WTC11 (cell line): ENCODE measurements around the gene MGMT.

ENCODE experiments used
- CTCF ChIP-seq: fragments of 200-600 bp; IDR thresholded peaks from 2 replicates; pipeline ENCODE4 v1.8.0; 2022; ENCODE audit warnings: antibody characterized with exemption
- ETV6 ChIP-seq: sonication (generic); formaldehyde crosslinking; IDR thresholded peaks from 2 replicates; pipeline ENCODE4 v1.8.1; 2022; ENCODE audit warnings: mild to moderate bottlenecking, missing genetic modification reagents
- GABPB1 ChIP-seq: sonication (generic); formaldehyde crosslinking; IDR thresholded peaks from 2 replicates; pipeline ENCODE4 v1.8.1; 2023; ENCODE audit warnings: mild to moderate bottlenecking, missing genetic modification reagents
- MXD4 ChIP-seq: fragments of 250-450 bp; sonication (Bioruptor Pico); IDR thresholded peaks from 2 replicates; pipeline ENCODE4 v1.8.0; 2021; ENCODE audit warnings: mild to moderate bottlenecking, moderate library complexity, borderline replicate concordance
- SP1 ChIP-seq: sonication (generic); formaldehyde crosslinking; conservative IDR thresholded peaks from 2 replicates; pipeline ENCODE4 v1.8.1; 2022; ENCODE audit warnings: missing genetic modification reagents
- TEAD1 ChIP-seq: sonication (generic); formaldehyde crosslinking; IDR thresholded peaks from 2 replicates; pipeline ENCODE4 v1.8.0; 2022; ENCODE audit warnings: mild to moderate bottlenecking, missing genetic modification reagents
- USF1 ChIP-seq: sonication (generic); formaldehyde crosslinking; IDR thresholded peaks from 2 replicates; pipeline ENCODE4 v1.8.0; 2022; ENCODE audit warnings: mild to moderate bottlenecking, missing genetic modification reagents
- ZNF121 ChIP-seq: sonication (generic); formaldehyde crosslinking; IDR thresholded peaks from 2 replicates; pipeline ENCODE4 v1.8.0; 2023; ENCODE audit warnings: missing genetic modification reagents
- ZNF512 ChIP-seq: sonication (generic); formaldehyde crosslinking; IDR thresholded peaks from 2 replicates; pipeline ENCODE4 v1.8.1; 2022; ENCODE audit warnings: missing genetic modification reagents, borderline replicate concordance
- ZNF532 ChIP-seq: fragments of 250-450 bp; sonication (Bioruptor Pico); IDR thresholded peaks from 2 replicates; pipeline ENCODE4 v1.9.0; 2021; ENCODE audit warnings: mild to moderate bottlenecking, borderline replicate concordance
- TF ChIP-seq, protein P1 (sequence below): sonication (generic); formaldehyde crosslinking; IDR thresholded peaks from 2 replicates; pipeline ENCODE4 v1.8.0; 2022; ENCODE audit warnings: missing genetic modification reagents
- TF ChIP-seq, protein P2 (sequence below): sonication (generic); formaldehyde crosslinking; IDR thresholded peaks from 2 replicates; pipeline ENCODE4 v1.8.1; 2023; ENCODE audit warnings: mild to moderate bottlenecking, missing genetic modification reagents, borderline replicate concordance

GRCh38 chr10:129811208-129811607 lies 344.2 kb downstream of the MGMT start:
- TF ChIP-seq CTCF: no peak
- no peak for TF ChIP-seq ZNF532 (CRISPR knock-in tag)
- no peak for TF ChIP-seq SP1
- TF ChIP-seq ETV6 (CRISPR knock-in tag): no peak
- no peak for TF ChIP-seq USF1 (CRISPR knock-in tag)
- TF ChIP-seq GABPB1 (CRISPR knock-in tag): no peak
- TF ChIP-seq, protein P1, sequence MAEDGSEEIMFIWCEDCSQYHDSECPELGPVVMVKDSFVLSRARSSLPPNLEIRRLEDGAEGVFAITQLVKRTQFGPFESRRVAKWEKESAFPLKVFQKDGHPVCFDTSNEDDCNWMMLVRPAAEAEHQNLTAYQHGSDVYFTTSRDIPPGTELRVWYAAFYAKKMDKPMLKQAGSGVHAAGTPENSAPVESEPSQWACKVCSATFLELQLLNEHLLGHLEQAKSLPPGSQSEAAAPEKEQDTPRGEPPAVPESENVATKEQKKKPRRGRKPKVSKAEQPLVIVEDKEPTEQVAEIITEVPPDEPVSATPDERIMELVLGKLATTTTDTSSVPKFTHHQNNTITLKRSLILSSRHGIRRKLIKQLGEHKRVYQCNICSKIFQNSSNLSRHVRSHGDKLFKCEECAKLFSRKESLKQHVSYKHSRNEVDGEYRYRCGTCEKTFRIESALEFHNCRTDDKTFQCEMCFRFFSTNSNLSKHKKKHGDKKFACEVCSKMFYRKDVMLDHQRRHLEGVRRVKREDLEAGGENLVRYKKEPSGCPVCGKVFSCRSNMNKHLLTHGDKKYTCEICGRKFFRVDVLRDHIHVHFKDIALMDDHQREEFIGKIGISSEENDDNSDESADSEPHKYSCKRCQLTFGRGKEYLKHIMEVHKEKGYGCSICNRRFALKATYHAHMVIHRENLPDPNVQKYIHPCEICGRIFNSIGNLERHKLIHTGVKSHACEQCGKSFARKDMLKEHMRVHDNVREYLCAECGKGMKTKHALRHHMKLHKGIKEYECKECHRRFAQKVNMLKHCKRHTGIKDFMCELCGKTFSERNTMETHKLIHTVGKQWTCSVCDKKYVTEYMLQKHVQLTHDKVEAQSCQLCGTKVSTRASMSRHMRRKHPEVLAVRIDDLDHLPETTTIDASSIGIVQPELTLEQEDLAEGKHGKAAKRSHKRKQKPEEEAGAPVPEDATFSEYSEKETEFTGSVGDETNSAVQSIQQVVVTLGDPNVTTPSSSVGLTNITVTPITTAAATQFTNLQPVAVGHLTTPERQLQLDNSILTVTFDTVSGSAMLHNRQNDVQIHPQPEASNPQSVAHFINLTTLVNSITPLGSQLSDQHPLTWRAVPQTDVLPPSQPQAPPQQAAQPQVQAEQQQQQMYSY: no peak
- TF ChIP-seq TEAD1 (CRISPR knock-in tag): no peak
- TF ChIP-seq ZNF512 (CRISPR knock-in tag): no peak
- no peak for TF ChIP-seq ZNF121 (CRISPR knock-in tag)
- TF ChIP-seq MXD4 (CRISPR knock-in tag): no peak
- TF ChIP-seq, protein P2, sequence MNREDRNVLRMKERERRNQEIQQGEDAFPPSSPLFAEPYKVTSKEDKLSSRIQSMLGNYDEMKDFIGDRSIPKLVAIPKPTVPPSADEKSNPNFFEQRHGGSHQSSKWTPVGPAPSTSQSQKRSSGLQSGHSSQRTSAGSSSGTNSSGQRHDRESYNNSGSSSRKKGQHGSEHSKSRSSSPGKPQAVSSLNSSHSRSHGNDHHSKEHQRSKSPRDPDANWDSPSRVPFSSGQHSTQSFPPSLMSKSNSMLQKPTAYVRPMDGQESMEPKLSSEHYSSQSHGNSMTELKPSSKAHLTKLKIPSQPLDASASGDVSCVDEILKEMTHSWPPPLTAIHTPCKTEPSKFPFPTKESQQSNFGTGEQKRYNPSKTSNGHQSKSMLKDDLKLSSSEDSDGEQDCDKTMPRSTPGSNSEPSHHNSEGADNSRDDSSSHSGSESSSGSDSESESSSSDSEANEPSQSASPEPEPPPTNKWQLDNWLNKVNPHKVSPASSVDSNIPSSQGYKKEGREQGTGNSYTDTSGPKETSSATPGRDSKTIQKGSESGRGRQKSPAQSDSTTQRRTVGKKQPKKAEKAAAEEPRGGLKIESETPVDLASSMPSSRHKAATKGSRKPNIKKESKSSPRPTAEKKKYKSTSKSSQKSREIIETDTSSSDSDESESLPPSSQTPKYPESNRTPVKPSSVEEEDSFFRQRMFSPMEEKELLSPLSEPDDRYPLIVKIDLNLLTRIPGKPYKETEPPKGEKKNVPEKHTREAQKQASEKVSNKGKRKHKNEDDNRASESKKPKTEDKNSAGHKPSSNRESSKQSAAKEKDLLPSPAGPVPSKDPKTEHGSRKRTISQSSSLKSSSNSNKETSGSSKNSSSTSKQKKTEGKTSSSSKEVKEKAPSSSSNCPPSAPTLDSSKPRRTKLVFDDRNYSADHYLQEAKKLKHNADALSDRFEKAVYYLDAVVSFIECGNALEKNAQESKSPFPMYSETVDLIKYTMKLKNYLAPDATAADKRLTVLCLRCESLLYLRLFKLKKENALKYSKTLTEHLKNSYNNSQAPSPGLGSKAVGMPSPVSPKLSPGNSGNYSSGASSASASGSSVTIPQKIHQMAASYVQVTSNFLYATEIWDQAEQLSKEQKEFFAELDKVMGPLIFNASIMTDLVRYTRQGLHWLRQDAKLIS (CRISPR knock-in tag): no peak
